DOHH2 (cell line): Measurements from ENCODE around the gene PRMT2.
A peak's percentile ranks its signal among the peaks of the same experiment; 100 is the strongest.

Experiments used
- CTCF ChIP-seq: fragments of 200-600 bp; sonication (generic); IDR thresholded peaks from one replicate; pipeline ENCODE4 v1.5.1; 2014; ENCODE audit warnings: antibody characterized with exemption, mild to moderate bottlenecking, low read depth, low read length; ENCODE audit not compliant: poor library complexity, severe bottlenecking
- EZH2phosphoT487 ChIP-seq: fragments of 200-600 bp; sonication (generic); IDR thresholded peaks from 2 replicates; pipeline ENCODE4 v1.6.1; 2017; ENCODE audit warnings: borderline replicate concordance, mild to moderate bottlenecking, antibody characterized with exemption, low read length, moderate library complexity, mixed read lengths

GRCh38 chr21:46661211-46661625 lies 25.7 kb downstream of the PRMT2 start:
- TF ChIP-seq CTCF (peak; percentile 42), EZH2phosphoT487 (no peak)
